ENCODE measurements around the gene BACH2.

GRCh38 chr6:90121982-90122381, 174.7 kb downstream of the BACH2 start:
- TF ChIP-seq POLR2AphosphoS5 (IDR thresholded peaks at IDR 0.05) (no peak), CTCF (IDR thresholded peaks at IDR 0.05) (no peak), POLR2A (IDR thresholded peaks at IDR 0.05) (no peak), EP300 (IDR thresholded peaks at IDR 0.05) (no peak)
